DND-41 (cell line): Measurements from ENCODE around the gene SH3GL3.

Experiments
- EZH2 ChIP-seq: IDR thresholded peaks from 3 replicates; pipeline ENCODE4 v1.6.1; 2012; ENCODE audit warnings: borderline replicate concordance, low read depth, mild to moderate bottlenecking, moderate library complexity, low read length, inconsistent platforms; ENCODE audit not compliant: severe bottlenecking
- TF ChIP-seq, protein P1 (sequence below): IDR thresholded peaks from 2 replicates; pipeline ENCODE4 v1.5.1; 2012; ENCODE audit warnings: borderline replicate concordance, low read length, moderate library complexity, mild to moderate bottlenecking; ENCODE audit not compliant: poor library complexity, severe bottlenecking; ENCODE audit errors: extremely low read depth

DNA sequence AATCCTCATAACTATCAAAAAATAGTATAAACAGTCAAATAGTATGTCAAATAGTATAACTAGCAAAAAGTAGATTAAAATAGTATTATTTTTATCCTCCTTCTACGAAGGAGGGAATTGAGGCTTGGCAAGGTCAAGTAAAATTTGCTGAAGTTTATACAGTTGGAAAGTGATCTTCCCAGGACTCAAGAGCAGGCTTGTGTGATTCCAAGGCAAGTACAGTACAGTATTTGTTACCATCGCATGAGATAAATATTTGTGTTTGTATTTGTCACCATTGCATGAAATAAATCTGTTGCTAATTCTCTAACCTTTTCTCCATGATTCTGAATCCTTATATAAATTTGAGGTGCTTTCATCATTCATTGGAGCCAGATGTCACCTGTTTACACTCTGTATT is 28.9 kb downstream of the SH3GL3 start:
- TF ChIP-seq, protein P1, sequence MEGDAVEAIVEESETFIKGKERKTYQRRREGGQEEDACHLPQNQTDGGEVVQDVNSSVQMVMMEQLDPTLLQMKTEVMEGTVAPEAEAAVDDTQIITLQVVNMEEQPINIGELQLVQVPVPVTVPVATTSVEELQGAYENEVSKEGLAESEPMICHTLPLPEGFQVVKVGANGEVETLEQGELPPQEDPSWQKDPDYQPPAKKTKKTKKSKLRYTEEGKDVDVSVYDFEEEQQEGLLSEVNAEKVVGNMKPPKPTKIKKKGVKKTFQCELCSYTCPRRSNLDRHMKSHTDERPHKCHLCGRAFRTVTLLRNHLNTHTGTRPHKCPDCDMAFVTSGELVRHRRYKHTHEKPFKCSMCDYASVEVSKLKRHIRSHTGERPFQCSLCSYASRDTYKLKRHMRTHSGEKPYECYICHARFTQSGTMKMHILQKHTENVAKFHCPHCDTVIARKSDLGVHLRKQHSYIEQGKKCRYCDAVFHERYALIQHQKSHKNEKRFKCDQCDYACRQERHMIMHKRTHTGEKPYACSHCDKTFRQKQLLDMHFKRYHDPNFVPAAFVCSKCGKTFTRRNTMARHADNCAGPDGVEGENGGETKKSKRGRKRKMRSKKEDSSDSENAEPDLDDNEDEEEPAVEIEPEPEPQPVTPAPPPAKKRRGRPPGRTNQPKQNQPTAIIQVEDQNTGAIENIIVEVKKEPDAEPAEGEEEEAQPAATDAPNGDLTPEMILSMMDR: no peak
- no peak for TF ChIP-seq EZH2
